CD4-positive, alpha-beta T cell treated with Interferon alpha-2 for 1 hour (primary cell): ENCODE measurements around the gene AGBL4.

Experiments
- DNase-seq, 2 donors: peaks; one replicate each; pipeline ENCODE4 v3.0.0-alpha.2; 2020 to 2022

Gene AGBL4

GRCh38 chr1:48499211-48499735 is 1524.5 kb downstream of the AGBL4 start:
- DNase-seq = no peak

DNA sequence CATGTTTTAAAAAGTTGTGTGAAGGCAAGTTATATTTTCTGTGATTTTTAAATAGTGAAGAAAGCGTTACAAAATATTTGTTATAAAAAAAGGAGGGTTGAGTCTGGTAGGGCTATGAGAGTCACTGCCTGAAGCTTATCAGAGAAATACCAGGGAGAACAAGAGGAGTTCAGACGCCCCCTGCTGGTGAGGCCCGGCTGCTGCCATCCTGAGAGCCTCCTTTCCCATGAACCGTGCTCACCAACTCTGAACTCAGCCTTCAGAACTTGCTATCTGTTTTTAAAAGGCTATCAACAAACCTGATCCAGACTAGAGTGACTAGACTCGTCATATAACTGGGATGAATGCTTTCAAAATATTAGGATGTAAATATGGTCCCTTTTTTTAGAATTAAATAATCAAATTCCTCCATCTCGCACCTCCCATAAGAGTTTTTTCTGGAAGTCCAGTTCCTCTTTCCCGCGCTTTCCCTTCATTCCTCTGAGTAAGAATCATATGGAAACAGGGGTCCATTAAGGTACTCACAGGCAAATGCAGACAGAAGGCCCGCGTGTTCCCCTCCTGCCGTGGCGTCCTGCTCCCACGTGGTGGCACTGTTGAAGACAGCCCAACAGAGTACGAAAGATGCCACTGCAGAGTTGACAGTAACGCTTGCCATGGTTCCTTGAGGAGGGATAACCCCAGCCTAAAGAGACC is 1525.5 kb downstream of the AGBL4 start:
- DNase-seq = peak; percentile 60 to 62

DNA sequence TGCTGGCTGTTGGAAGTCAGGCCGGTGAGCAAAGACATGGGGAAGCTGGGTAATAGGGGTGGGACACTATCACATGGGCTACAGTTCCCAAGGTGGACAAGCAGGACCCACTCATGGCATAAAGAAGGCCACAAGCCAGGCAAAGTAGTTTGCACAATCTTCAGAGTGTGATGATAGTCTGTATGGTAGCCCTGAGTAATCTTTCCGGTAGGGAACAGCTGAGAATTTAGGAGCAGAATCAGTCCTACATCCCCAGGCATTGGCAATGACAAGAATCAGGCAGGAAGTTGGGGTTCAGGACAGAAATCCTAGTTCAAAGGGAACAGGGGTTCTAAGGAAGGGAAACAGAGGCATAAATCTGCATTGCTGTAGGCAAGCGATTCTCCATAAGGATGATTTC is 1527.8 kb downstream of the AGBL4 start:
- DNase-seq = no peak

DNA sequence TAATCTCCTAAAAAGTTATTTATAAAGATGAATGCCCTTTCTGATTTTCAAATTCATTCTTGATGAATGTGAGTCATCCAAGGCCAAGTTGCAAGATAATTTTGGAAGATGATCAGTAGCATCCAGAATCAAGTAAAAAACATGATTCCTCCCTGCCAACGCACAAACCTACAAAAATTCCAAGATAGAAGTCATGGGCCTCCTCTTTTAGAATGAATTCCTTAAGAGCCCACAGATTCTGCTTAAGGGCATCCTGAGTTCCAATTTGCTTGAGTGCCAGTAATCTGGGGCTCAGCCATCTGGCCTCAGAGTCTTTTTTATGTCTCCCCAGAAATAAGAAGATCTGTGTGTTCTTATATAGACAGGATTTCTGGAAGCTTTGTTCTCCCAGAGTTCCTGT is 1528.6 kb downstream of the AGBL4 start:
- no peak for DNase-seq

DNA sequence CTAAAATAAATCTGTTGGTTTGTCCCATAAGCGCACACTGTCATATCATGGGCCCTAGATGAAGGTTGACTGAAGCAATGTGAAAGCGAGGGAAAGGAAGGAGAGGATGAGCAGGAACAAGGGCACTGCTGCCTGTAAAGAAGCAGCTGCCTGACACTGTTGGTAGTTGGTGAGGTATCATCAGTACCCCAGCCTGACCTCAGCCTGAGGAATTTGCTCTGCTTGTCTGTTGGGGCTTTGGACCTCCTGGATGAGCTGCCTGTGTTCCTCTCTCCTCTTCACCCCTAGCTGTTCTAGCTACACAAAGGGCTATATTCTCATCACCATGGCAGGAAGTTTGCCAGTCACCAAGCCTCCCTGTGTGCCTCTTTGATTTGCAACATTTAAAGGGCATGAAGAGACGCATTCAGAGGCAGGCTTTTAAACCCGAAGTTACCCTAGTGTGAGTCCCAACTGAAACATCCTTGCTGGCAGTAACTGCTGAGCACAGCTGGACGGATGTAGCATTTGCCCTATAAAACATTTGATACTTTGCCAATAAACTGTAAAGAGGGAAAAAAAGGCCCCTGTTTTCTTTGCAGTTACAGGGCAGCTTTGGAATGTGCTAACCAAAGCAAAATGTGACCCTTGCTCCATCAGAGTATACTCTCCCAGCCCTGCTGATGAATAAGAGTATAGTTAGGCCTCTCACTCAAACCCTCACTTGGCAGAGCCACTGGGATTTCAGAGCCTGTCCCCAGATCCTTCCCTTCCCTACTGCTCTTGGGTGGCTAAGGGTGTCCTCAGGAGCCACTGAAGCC is 1529.6 kb downstream of the AGBL4 start:
- DNase-seq = no peak

GRCh38 chr1:48493041-48493440 is 1530.7 kb downstream of the AGBL4 start:
- DNase-seq = no peak

DNA sequence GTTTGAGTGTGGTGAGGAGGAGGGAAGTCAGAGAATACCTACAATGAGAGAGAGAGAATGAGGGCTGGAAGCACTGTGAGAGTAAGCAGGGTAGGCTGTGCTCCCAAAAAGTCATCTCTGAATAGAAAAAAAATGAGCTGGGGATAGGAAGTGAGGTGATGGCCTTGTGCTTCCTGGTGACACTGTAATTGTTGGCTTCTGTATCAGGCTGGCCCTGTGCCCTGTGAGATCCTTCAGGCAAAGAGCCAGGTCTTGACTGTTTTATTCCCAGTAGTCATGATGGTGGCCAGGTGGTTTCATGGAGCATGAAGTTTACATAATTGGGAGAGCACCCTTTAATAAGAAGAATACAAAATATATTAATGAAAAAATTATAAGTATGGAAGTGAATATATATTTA is 1531.4 kb downstream of the AGBL4 start:
- no peak for DNase-seq

DNA sequence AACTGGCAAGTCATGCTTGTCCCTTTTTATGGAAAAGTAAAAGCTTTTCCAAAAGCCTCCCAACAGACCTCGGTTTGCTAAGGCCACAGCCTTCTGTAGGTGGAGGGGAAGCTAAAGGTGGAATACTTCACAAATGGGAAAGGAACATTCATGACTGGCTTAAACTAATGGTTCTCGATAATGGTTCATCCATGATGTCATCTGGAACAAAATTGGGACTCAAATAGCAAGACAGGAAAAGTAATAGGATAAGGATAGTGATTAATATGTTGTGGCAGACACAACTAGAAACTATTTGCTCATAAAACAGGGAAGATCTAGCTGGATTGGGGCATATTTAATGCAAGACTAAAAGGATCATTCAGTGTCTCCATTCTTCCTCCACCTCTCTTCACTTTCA is 1535.0 kb downstream of the AGBL4 start:
- DNase-seq = no peak
